ENCODE results near the gene SMIM21. TPM values are rescaled to one million over a fixed set of nuclear protein-coding genes. Genes with fewer than 3 reads are reported as not detected.

The SMIM21 gene
- polyA plus RNA-seq, 3 donors, result not detected

- WGBS (ENCODE audit: insufficient coverage), result 94% methylated on average over 6 of the region's 9 CpGs
- DNase-seq, result no peak
Observed at GRCh38 chr18:75429975-75430374, 2.5 kb upstream of the SMIM21 start.

GRCh38 chr18:75428490-75428889 lies 987 bp upstream of the SMIM21 start:
- no peak overlapping the region for H3K4me3 Mint-ChIP-seq
- 80% methylated on average over 3 of the region's 4 CpGs for WGBS (ENCODE audit: insufficient coverage)
- no peak for TF ChIP-seq CTCF (IDR thresholded peaks at IDR 0.05)
- H3K36me3 ChIP-seq (replicated peaks in 1 of 2; ENCODE audit: control insufficient read depth in 1 of 2, insufficient read depth in 2 of 2, low read length in 2 of 2), result no peaks in the 10 kb centered on the region
- no peaks in the 10 kb centered on the region for H3K4me1 Mint-ChIP-seq
- peaks cover 8 to 9% (median 9%) of the 10 kb centered on the region in 3 donors for H3K27me3 Mint-ChIP-seq (ENCODE audit: low read depth in 3 of 3)
- intact Hi-C loops (cut with micrococcal nuclease), result no loop called here
- H3K9me3 ChIP-seq (replicated peaks in 1 of 2; ENCODE audit: control insufficient read depth in 1 of 2, insufficient read depth in 1 of 2, low read length in 2 of 2), result no peaks in the 10 kb centered on the region
- no peaks in the 10 kb centered on the region for H3K4me1 ChIP-seq (ENCODE audit: control insufficient read depth in 1 of 2, insufficient read depth in 2 of 2, low read length in 2 of 2)
- peaks cover 0 to 3% (median 0%) of the 10 kb centered on the region in 7 donors for H3K9me3 Mint-ChIP-seq
- H3K79me2 ChIP-seq (ENCODE audit: insufficient read depth, low read length), result no peaks in the 10 kb centered on the region
- H4K20me1 ChIP-seq (ENCODE audit: insufficient read depth, low read length), result no peaks in the 10 kb centered on the region
- no peak overlapping the region for H2AFZ ChIP-seq (ENCODE audit: insufficient read depth, low read depth, low read length, poor library complexity, severe bottlenecking)
- H3K36me3 Mint-ChIP-seq, result no peaks in the 10 kb centered on the region
- no peak overlapping the region for H3K4me3 ChIP-seq (replicated peaks in 1 of 3; ENCODE audit: low read depth in 2 of 3, low read length in 3 of 3)
- no peak for DNase-seq
- no peak overlapping the region for H3K9ac ChIP-seq (ENCODE audit: insufficient read depth, low read length, poor library complexity, severe bottlenecking)
- peaks cover 3 to 5% of the 10 kb centered on the region in 2 donors for H3K27me3 ChIP-seq (ENCODE audit: control insufficient read depth in 2 of 2, insufficient read depth in 2 of 2, low read length in 2 of 2)
- H3K27ac Mint-ChIP-seq, result no peak overlapping the region
- H3K27ac ChIP-seq (ENCODE audit: low read depth in 1 of 2, low read length in 2 of 2), result no peak overlapping the region
- no peak overlapping the region for H3K4me2 ChIP-seq (replicated peaks; ENCODE audit: extremely low read depth, low read length, poor library complexity, severe bottlenecking)

More at GRCh38 chr18:75429975-75430374, 2.5 kb upstream of the SMIM21 start:
- Histone ChIP-seq H3K36me3 (replicated peaks in 1 of 2; ENCODE audit: control insufficient read depth in 1 of 2, insufficient read depth in 2 of 2, low read length in 2 of 2) (no peaks in the 10 kb centered on the region), H2AFZ (ENCODE audit: insufficient read depth, low read depth, low read length, poor library complexity, severe bottlenecking) (no peak overlapping the region), H3K4me2 (replicated peaks; ENCODE audit: extremely low read depth, low read length, poor library complexity, severe bottlenecking) (no peak overlapping the region), H3K4me1 (ENCODE audit: control insufficient read depth in 1 of 2, insufficient read depth in 2 of 2, low read length in 2 of 2) (no peaks in the 10 kb centered on the region), H3K27ac (ENCODE audit: low read depth in 1 of 2, low read length in 2 of 2) (no peak overlapping the region), H3K9me3 (replicated peaks in 1 of 2; ENCODE audit: control insufficient read depth in 1 of 2, insufficient read depth in 1 of 2, low read length in 2 of 2) (no peaks in the 10 kb centered on the region), H3K9ac (ENCODE audit: insufficient read depth, low read length, poor library complexity, severe bottlenecking) (no peak overlapping the region), H3K4me3 (replicated peaks in 1 of 3; ENCODE audit: low read depth in 2 of 3, low read length in 3 of 3) (no peak overlapping the region), H3K27me3 (ENCODE audit: control insufficient read depth in 2 of 2, insufficient read depth in 2 of 2, low read length in 2 of 2) (peaks cover 3 to 7% of the 10 kb centered on the region in 2 donors), H3K79me2 (ENCODE audit: insufficient read depth, low read length) (no peaks in the 10 kb centered on the region), H4K20me1 (ENCODE audit: insufficient read depth, low read length) (no peaks in the 10 kb centered on the region)
- Mint-ChIP-seq H3K4me3 (no peak overlapping the region), H3K27ac (no peak overlapping the region), H3K36me3 (no peaks in the 10 kb centered on the region), H3K27me3 (ENCODE audit: low read depth in 3 of 3) (peaks cover 5 to 9% (median 7%) of the 10 kb centered on the region in 3 donors), H3K9me3 (peaks cover 0 to 3% (median 0%) of the 10 kb centered on the region in 7 donors), H3K4me1 (no peaks in the 10 kb centered on the region)
- TF ChIP-seq CTCF (IDR thresholded peaks at IDR 0.05), result no peak
- intact Hi-C loops (cut with micrococcal nuclease), result no loop called here
